GM12872 (cell line): ENCODE data around the gene MGP.

Source experiments
- TF ChIP-seq, protein P1 (sequence below): IDR thresholded peaks from 3 replicates; pipeline ENCODE4 v1.5.1; 2011; ENCODE audit warnings: low read depth, mild to moderate bottlenecking, low read length, moderate library complexity; ENCODE audit not compliant: insufficient read depth

The MGP gene

DNA sequence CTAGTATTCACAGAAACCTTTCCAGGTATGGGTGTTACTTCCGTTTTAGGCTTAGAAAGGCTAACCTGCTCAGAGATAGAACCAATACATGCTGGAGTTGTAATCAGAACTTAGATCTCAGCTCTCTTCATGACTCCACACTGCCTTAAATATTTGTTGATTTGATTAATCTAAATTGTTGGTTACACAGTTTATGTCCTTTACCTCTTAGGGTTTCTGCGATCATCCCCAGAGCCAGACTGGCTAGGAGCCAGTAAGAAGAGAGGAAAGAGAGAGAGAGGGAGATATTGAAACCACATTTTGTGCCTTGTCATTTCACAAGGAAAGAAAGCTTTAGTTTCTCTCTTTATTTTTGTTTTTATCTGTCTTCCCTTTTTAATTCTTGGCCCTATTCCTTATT lies 16.8 kb upstream of the MGP start:
- TF ChIP-seq, protein P1, sequence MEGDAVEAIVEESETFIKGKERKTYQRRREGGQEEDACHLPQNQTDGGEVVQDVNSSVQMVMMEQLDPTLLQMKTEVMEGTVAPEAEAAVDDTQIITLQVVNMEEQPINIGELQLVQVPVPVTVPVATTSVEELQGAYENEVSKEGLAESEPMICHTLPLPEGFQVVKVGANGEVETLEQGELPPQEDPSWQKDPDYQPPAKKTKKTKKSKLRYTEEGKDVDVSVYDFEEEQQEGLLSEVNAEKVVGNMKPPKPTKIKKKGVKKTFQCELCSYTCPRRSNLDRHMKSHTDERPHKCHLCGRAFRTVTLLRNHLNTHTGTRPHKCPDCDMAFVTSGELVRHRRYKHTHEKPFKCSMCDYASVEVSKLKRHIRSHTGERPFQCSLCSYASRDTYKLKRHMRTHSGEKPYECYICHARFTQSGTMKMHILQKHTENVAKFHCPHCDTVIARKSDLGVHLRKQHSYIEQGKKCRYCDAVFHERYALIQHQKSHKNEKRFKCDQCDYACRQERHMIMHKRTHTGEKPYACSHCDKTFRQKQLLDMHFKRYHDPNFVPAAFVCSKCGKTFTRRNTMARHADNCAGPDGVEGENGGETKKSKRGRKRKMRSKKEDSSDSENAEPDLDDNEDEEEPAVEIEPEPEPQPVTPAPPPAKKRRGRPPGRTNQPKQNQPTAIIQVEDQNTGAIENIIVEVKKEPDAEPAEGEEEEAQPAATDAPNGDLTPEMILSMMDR = no peak

DNA sequence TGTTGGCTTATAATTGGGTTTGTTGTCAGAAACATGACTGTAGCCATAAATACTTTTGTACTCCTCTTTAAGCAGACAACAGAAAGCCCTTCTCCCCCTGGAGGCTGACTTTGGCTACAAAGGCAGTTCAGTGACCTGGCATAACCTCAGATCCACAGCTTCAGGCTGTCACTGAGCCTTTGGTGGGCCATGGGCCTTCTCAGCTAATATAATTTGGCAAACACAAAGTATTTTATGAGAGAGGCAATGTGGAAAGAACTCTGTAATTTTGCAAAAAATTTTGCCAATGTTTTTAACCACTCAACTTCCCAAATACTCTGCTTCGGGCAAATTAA lies 15.5 kb upstream of the MGP start:
- TF ChIP-seq, protein P1 = no peak

DNA sequence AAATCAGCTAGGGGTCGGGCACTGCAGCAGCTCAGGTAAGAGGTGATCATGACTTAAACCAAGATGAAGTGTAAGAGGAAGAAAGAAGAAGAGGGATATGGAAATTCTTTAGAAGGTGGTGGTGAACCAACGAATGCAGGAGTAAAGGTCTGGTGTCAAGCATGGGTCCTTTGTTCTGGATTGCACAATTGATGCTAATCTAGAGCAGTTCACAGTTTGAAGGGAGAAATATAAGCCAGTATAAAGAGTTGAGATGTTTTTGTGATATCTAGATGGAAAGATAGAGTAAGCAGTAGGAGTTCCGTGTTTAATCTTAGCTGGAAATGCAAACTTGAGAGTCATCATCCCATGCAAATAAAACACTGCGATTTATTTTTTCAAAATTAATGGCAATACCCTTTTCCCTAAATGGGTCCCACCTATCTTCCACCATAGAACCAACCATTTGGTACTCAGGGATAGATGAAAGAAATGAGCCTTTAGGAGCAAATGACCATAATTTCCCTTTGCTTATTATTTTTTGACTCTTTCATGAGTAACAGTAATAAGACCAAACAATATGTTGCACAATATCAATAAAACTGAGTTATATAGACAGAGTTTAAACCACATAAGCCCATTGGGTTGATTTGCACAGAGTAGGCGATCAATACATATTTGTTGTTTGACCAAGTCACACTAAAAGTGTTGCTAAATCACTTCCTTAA lies 15.0 kb upstream of the MGP start:
- TF ChIP-seq, protein P1 = no peak

DNA sequence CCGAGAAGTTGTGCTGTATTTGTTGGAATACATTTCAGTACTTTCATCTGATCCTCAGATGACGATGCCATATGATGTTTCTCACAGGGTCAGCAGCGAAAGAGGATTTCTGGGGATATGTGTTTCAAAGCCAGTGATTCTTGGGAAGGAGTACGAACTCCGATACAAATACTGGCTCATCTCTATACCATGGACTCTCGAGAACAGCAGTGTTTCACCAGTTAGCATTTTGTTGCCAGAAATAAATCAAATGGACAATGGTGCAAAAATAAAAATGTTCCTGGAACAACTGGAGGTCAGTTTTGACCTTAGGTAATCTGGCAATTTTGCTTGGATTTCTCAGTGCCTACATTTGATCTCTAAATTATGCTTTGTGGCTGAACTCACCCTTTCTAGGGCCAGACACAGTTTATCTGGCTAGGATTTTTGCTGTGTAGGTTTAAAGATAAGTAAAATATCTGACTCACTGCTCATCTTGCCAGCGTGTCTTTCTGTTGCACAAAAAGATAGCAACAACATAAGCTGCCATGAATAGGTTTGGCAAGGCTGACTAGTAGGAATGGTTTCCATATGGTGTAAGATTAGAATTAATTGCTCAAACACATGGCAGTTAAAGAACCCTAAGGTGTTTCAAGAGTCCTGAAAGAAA lies 11.0 kb upstream of the MGP start:
- TF ChIP-seq, protein P1 = no peak

DNA sequence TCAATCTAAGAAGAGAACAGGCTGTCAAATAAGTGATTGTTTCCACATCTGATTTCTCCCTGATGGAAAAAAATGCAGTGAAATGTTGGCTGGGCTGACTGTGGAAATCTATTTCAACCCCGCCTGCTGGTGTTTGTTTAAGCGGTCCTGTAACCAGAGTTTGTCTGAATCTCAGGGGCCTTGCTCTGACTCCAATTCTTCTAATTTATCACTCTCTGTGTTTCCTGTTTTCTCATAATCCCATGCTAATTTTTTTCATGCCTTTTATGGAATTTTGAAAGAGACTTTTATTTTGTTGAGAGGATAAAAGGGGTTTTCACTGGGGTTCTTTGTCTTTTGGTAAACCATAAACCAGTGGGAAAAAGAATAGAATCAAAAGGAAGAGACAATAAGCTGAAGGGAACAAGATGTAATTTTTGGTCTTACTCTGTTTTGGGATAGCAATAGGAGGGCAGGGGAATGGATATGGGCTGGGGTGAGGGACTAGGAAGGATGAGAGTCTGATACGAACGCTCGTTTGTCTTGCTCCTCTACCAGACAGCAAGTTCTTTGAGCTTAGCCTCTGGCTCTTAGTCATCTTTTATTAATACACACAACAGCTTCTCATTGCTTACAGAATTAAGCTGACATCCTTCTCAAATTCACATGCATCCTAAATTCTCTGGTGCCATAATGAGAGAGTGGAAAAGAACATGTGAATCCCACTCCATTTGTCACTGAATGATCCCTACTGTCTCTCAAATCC lies 8.0 kb upstream of the MGP start:
- TF ChIP-seq, protein P1 = no peak

DNA sequence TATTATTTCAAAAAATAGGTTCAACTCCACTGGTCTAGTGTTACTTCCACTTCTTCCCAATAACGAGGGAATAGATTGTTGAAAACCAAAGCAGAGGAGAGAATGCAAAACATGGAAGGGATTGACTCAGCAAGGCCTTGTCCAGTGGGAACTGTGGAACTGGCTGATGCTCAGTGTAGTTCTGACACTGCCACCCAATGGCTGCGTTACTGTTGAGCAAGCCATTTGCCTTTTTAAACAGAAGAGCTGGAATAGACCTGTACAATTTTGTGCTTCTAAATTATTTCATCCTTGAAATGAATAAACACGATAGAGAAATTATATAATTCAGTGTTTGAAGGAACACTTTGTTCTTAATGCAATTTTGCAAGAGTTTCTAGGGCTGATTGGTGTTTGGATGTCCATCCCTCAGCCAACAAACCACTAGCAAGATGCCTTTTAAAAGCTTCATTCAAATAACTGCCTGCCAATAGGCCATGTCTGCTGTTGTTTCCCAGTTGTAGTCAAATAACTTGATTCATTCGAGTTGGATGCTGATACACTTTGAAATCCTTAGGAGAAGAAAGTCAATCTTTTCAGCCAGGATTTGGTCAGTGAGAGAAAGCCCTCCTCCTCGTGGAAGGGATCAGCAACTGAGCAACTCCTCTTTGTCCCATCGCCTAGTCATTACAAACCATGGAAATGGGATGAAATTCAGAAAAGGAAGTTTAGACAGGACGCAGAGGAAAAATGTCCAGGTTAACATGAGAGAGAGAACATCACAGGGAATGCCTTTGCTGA lies 7.3 kb upstream of the MGP start:
- TF ChIP-seq, protein P1 = peak; percentile 18; the same call in 1 of the 3 replicates

DNA sequence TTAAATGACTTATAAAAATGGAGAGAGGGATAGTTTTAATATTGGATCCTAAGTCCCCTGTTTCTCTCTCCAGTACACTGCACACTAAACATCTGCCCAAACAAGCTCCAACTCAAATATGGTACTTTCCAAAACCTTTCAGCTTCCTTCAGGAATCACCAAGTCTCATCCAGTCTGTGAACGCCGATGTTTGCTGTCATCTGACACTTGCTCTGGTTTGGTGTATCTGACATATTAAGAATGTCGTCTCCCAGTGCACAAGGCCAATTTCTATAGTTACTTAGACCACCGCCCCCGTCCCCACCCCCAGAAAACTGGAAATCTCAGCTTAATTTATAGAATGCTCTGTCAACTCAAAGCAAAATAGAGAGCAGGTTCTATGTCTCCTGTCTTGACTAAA lies 5.0 kb upstream of the MGP start:
- TF ChIP-seq, protein P1 = no peak
